GDM1 (cell line): ENCODE data around the gene USP36.
"Not testable (repeated sequence)": the region's sequence is repeated elsewhere in the genome, so short reads cannot be mapped to it uniquely, and the experiment has no call there.

Experiments
- DNase-seq: peaks from one replicate; lab custom pipeline; 2025; lab: John Stamatoyannopoulos, UW

USP36 gene

DNA sequence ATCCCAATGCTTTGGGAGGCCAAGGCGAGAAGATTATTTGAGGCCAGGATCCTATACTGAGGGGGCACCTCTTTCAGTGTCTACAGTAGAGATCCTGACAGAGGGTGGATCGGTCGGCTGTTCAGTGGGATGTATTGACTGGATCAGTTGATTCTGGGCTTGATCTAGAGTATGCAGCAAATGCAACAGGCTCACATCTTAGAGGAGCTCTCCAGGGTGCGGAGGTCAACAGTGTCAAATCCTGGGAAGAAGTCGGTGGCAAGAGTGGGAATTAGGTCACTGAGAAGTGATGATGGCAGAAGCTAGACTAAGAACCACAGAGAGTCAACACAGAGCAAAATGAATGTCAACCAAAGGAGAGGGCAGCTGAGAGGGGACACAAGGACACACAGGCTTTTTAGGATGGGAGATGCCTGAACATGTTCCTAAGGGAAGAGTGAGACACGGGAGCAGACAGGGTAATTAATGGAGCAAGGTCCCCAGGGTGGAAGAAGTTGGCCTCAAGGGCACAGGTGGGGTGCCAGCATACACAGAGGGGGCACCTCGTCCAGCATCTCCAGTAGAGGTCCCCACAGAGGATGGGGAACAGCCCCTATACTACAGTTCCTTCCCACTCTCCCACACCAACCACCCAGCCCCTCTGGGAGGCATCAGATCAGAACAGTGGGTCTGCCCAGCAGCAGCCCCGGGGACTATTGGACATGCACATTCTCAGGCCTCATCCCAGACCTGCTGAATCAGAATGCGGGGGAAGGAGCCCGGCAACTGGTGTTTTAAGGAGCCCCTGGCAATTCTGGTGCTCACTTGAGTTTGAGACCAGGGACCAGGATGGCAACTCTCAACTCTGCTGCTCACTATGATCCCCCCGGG, 48.5 kb downstream of the USP36 start:
- no peak for DNase-seq

DNA sequence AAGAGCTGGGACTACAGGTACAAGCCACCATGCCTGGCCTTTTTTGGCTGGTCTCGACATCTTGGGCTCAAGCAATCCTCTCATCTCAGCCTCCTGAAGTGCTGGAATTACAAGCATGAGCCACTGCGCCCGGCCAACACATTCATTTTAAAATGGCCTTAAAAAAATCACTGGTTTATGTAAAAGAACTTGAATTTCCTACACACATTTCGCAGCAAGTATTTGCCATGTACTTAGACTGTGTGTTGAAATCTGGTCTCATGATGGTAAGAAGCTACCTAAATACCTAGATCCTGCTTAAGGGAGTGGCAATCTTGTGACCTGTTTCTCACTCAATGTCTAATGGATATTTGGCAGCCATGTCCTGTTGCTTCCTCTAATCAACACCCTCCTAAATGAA, 50.1 kb downstream of the USP36 start:
- DNase-seq: no peak

DNA sequence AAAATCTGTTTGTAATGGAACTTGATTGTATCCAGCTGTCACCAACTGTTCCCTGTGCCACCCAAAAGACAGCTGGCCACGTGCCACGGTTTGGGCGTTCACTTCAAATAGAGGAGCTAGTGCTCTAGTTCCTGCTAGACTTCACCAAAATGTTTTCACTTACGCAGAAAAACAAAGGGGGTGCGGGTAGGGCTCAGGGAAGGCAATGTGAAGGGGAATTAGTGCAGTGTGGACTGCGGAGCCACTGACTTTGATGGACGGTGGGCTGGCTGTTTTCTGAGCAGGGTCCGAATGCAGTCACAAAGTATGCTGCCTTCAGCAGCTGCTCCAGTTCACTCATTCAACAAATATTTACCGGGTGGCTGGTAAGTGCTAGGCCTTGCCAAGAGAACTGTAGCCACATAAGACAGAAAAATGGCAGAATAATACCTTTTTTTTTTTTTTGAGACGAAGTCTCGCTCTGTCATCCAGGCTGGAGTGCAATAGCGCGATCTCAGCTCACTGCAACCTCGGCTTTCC, 50.9 kb downstream of the USP36 start:
- no peak for DNase-seq

DNA sequence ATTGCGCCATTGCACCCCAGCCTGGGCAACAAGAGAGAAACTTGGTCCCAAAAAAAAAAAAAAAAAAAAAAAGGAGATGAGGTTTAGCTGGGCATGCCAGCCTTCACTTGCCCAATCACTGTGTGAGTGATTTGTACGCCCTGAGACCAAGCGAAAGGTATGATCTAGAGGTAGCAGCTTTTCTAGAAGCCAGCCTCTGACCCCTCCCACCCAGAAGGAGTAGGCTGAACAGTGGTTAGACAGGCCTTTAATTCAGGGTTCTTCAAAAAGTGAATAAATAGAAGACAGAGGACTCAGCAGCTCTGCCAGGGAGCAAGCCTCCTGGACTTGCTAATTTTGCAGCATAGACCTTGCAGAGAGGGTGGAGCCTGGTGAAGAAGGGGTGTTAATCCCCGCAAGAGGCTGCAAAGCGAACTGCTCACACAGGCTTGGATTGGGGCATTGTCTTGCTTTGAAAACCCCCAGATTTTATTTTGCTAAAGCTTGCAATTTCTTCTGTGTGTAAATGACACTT, 51.4 kb downstream of the USP36 start:
- no peak for DNase-seq

DNA sequence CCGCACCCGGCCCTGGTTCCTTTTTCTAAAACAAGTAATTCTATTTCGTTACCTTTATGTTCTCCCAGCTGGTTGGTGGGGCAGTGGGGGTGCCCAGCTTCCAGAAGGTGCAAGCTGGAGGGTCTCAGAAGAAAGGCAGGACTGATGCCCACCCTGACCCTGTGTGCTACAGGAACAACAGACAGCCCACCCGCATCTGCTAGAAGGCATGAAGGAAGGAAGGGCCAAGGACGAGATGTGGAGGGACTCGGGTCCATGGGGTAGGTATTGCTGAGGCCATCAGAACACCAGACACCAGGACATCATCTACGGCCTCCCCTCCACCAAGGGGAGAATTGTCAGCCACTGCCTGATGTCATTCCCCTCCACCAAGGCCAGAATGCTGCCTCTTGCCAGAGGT, 52.2 kb downstream of the USP36 start:
- DNase-seq: no peak

DNA sequence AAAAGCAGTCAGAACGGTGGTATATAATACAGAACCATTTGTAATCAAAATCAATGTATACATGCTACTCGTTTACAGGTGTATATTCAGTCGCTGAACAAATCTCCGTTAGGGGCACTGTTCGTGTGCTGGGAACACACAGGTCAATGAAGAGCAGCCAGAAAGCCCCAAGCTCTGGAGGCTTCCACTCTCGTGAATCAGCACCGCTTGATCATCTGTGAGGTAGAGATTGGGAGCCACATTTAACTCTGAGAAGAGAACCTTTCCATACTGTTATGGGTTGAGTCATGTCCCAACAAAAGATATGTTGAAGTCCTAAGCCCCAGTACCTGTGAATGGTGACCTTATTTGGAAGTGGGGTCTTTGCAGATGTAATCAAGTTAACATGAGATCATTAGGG, 53.2 kb downstream of the USP36 start:
- DNase-seq: no peak

DNA sequence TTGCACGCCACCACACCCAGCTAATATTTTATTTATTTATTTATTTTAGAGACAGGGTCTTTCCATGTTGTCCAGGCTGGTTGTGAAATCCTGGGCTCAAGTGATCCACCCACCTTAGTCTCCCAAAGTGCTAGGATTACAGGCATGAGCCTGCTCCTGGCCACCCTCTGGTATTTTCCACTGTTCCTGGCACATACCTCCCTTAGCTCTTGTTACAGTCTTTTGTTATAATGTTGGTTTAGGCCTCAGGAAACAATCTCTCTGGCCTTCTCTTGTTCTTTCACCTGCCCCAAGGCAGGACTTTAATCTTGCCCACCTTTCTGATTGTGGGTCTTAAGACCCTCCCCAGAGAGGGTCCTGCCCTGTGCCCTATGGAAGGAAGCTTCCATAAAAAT, 55.0 kb downstream of the USP36 start:
- no peak for DNase-seq

DNA sequence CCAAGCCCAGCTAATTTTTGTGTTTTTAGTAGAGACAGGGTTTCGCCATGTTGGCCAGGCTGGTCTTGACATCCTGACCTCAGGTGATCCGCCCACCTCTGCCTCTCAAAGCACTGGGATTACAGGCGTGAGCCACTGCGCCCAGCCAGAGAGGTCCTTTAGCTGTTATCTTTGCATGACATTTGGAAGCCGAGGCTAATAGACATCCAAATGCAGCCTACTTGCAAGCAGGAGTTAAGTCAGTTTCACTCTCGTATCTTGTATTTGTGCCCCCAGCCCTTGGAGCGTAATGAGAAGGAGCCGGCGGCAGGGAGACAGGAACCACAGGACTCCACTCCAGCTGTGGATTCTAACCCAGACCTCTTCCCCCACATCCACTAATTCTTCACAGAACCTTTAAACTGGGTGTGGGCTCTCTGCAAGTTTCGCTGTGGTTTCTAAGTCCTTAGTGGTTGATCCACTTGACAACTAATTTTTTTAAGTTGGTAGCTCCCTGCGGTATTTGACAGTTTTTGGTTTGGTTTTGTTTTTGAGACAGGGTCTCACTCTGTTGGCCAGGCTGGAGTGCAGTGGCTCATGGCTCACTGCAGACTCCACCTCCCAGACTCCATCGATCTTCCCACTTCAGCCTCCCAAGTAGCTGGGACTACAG, 55.5 kb downstream of the USP36 start:
- DNase-seq: no peak

DNA sequence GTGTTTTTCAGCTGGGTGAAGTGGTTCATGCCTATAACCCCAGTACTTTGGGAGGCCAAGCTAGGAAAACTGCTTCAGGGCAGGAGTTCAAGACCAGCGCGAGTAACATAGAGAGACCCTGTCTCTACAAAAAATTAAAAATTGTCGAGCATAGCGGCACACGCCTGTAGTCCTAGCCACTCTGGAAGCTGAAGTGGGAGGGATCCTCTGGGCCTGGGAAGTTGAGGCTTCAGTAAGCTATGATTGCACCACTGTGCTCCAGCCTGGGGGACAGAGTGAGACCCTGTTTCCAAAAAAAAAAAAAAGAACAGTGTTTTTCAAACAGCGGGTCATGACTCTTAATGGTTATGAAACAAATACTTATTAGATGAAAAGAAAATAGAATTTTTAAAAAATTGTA, 56.3 kb downstream of the USP36 start:
- no peak for DNase-seq

DNA sequence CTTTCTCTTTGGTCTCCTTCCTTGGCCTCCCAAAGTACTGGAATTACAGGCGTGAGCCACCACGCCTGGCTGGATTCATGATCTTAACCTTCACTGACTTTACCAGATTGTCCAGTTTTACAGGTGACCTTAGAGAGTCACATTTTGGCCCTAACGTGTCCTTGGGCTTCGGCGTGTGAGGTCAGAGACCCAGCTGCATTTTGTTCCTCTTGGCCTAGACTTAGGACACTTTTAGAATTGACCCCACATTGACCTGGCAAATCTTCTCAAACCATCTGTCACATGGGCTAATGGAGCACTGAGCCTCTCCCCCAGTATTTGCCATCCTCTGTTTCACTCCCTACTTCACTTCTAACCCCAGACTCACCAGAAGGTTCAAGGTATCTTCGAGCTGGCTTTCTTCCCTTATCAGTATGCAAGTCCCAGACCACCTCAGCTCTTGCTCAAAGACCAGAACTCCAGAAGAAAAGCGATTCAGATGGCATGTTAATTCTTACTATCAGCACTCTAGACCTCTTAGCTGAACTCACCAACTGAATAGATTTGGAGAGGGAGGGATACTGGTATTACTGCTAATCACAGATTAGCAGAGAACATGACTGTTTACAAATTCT, 56.8 kb downstream of the USP36 start:
- no peak for DNase-seq

DNA sequence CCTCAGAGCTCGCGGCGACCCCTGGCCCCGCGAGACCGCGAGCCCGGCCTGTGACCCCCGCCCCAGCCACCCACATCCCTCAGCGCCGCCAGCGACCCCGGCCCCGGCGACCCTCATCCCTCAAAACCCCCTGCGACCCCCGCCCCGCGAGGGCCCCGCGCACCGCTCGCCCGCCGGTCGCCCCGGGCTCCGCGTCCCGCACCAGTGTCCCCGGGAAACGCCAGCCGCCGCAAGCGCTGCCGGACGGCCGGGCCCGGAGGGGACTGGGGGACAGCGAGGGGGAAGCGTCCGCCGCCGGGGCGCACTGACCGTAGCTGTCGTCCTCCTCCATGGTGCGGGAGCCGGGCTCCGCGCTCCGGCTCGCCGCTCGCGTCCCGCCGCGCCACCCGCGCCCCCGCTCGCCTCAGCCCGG, 58.7 kb downstream of the USP36 start, which contains the start of gene CYTH1:
CYTH1 (minus strand) TSS at position 381 of the 412 bp plus-strand sequence; CDS start at position 331, 50 bp downstream.
- DNase-seq: no peak

DNA sequence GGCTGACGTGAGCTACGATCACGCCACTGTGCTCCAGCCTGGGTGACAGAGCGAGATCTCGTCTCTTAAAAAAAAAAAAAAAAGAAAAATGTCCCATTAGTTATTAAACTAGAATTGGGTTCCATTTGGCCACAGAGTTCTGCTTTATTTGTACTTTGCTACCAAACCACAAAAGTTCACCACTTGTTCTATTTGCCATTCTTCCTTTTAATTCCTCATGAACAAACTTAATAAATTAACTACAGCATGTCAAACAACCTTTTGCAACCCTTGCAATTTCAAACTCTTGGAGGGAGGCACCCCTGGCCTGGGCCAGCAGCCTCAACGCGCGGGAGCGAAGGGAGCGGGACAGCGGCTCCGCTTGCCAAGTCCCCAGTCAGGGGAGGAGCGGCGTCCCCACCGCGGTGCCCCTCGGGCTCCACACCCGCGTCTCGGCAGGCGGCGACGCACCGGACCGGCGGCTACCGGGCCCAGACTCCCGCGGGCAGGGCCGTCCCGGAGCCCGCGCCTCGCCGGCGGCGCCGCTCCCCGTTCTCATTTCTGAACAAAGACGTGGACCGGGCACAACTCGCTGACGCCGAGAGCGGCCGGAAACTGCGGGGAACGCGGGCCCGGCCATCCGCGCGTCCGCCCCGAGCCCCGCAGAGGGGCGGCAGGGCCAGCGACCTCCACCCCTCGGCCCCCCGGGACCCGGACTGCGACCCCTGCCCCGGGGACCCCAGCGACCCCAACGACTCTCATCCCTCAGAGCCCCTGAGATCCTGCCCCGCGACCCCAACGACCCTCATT, 59.3 kb downstream of the USP36 start:
- no peak for DNase-seq

DNA sequence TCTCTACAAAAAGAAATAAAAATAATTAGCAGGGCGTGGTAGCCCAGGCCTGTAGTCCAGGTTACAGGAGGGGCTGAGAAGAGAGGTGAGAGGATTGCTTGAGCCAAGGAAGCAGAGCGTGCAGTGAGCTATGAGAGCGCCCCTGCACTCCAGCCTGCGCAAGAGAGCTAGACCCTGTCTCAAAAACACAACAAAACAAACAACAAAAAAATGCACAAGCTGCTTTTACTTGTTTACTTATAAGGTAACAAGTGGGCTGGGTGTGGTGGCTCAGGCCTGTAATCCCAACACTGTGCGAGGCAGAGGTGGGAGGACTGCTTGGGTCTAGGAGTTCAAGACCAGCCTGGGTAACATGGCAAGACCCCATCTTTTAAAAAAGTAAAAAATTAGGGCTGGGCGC, 60.3 kb downstream of the USP36 start:
- no peak for DNase-seq

DNA sequence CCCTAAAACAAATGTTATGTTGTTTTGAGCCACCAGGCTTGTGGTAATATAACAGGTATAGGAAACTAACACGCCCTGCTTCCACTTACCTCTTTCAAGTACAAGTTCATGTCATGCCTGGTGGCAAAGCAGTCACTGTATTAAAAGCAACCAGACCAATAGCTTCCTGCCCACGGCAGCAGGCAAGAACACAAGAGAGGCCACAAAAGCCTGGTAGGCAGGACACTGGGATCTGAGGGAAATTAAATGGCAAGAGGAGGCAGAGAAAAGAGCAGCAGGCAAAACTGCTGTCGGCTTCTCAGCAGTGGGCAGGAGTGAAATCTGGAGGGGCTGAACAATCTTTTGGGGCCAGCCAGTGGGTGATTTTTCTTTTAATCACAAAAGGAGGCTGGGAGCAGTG, 60.8 kb downstream of the USP36 start:
- DNase-seq: peak; percentile 10

DNA sequence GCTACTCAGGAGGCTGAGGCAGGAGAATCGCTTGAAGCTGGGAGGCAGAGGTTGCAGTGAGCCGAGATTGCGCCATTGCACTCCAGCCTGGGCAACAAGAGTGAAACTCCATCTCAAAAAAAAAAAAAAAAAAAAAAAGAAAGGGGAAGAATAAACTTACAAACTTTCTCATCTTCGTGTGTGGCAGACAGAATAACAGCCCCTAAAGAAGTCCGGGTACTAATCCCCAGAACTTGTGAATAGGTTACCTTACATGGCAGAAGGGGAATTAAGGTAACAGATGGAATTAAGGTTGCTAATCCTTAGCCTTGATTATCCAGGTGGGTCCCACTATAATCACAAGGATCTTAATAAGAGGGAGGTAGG, 61.3 kb downstream of the USP36 start:
- DNase-seq: not testable (repeated sequence)

DNA sequence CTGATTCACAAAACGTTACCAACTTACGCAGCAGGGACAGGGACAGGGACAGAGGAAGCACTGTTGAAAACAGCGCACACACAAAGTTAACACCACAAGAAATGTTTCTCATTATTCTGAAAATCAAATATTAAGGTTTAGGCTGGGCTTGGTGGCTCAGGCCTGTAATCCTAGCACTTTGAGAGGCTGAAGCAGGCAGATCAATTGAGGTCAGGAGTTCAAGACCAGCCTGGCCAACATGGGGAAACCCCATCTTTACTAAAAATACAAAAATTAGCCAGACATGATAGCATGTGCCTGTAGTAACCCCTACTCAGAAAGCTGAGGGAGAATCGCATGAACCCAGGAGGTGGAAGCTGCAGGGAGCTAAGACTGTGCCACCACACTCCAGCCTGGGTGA, 62.7 kb downstream of the USP36 start:
- no peak for DNase-seq

DNA sequence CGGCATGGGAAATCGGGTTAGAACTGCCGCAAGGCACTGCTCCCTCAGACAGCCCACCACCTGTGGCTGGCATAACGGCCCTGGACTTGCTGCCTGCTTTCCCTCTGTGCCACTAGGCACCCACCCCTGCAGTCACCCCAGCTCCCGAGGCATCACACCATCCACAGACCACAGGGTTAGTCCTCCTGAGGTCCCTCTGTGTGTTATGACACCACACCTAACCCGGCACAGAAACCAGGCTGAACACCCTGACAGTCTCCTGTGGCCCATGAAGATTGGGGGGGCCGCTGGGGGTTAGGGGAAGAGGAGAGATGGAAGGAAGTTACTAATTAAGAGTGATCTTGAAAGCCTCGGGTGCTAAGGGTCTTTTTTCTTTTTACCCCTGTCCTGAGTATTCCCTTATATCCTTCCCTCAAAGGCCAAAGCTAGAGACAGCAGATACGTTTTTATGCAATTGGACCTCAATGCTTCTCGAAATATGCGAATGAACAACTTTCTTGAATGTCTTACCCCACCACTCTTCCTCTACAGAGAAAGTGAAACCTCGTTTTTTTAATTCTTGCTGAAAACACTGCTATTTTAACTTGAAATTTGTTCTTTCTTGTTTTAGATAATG, 65.5 kb downstream of the USP36 start:
- DNase-seq: no peak

DNA sequence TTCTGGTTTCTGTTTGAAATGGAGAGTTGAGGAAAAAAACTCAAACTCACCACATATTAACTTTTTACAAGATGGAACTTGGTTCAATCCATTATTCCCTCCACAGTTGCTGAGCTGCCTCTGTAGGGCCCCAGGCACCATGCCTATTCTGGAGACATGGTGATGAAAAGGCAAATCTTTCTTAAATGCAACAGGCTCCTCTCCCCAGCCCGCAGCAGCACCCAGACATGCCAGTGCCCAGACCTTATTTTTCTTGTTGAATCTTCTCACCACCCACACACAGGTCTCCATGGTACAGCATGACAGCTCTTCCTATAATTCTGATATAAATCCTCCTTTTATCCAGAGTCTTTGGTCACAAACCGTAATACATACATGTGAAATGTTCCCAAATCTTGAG, 66.2 kb downstream of the USP36 start:
- no peak for DNase-seq

DNA sequence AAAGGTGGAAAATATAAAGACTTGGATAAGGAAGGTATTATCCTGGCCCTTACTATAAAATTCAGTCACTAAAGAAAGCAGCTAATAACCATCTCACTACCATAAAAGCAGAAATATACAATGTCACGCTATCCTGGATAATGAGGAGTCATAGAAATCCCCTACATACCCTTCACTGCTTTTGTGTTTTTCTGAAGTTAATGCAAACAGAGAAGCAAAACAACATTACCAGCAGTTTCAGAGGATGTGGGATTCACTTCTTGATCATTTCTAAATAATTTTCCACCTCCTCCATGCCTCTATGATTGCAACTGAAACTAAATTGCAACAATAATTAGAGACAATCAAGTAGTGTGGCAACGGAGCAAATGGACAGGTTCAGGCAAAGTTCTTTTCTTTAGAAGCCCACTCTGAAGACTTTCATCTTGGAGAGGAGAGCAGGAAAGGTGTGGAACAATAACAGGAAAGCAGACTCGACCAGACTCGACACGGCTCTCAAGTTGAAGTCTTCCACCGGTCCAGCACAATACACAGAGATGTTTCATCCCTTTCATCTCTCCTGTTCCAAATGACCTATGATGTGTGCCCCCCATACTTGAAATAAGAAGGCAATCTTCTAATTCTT, 68.7 kb downstream of the USP36 start:
- no peak for DNase-seq

DNA sequence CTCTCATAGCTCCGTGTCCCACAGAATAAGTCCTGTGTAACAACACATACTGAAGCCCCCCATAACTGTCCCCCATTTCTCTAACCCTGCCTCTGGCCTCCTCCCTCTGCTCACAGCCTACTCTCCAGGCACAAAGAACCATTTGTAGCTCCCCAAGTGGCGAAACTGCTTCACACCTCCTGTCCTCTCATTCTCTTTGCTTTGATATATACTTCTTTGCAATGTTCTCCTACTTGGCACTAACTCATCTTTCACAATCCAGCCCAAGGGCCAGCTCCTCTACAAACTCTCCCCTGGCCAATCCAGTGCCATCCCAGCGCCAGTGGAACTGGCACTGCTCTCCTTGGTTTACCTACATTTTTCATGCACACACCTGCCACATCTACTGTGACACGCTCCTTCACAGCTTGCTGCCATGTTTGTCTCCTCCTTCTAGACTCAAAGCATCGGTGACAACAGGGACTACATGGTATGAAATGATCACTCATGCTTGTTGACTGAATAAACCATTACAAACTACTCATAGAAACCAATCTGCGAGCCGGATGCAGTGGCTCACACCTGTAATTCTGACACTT, 71.3 kb downstream of the USP36 start:
- DNase-seq: no peak

DNA sequence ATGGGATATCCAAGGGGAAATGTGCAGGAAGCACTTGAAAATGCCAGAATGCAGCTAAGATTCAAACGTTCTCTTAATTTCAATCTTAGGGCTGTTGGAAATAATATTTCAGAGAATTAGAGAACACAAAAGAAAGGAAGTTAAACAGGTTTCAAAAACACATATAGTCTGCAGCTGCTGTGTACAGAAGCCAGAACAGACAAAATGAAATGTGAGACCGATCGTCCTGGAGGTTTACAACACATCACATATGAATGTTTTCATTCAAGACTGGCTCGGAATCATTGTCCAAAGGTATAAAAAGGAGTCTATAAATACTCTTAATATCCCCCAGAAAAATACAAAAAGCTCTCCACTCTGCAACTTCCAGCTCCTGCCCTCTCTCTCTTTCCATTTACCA, 72.8 kb downstream of the USP36 start:
- DNase-seq: no peak
